ENCODE data around the gene CLDN16.

CLDN16 gene

GRCh38 chr3:190444006-190444405 is 56.0 kb downstream of the CLDN16 start:
- no peak for DNase-seq

GRCh38 chr3:190444576-190445145 is 56.7 kb downstream of the CLDN16 start:
- DNase-seq = no peak

- DNase-seq = no peak
Measured at GRCh38 chr3:190446573-190447279, 58.8 kb downstream of the CLDN16 start.

GRCh38 chr3:190448256-190448655 is 60.3 kb downstream of the CLDN16 start:
- DNase-seq = no peak

GRCh38 chr3:190449801-190450200 is 61.8 kb downstream of the CLDN16 start, which contains the start of gene TMEM207:
TMEM207 (minus strand) TSS chr3:190449901; CDS start chr3:190449809, 92 bp downstream.
- no peak for DNase-seq

- DNase-seq = no peak
Measured at GRCh38 chr3:190455828-190456227, 67.9 kb downstream of the CLDN16 start.

GRCh38 chr3:190456770-190457169 is 68.8 kb downstream of the CLDN16 start:
- no peak for DNase-seq

- DNase-seq = no peak
Measured at GRCh38 chr3:190458040-190458439, 70.1 kb downstream of the CLDN16 start.

Data from NCI-H748 treated with DMSO at 0.1 percent for 48 hours (cell line).